Regular cardiac myocyte (primary cell): ENCODE measurements around the gene PAK4. TPM values are rescaled to one million over a fixed set of nuclear protein-coding genes. Genes with fewer than 3 reads are reported as not detected.

ENCODE experiments used
- total RNA-seq: library from RNA; depleted of rRNA; stranded (reverse); fragments of >200 nt; gene quantifications from 2 replicates; pipeline ENCODE4 v1.2.3, GENCODE V29; 2014

PAK4 gene
- 3.7 and 5.9 TPM in 2 replicates for total RNA-seq

DNA sequence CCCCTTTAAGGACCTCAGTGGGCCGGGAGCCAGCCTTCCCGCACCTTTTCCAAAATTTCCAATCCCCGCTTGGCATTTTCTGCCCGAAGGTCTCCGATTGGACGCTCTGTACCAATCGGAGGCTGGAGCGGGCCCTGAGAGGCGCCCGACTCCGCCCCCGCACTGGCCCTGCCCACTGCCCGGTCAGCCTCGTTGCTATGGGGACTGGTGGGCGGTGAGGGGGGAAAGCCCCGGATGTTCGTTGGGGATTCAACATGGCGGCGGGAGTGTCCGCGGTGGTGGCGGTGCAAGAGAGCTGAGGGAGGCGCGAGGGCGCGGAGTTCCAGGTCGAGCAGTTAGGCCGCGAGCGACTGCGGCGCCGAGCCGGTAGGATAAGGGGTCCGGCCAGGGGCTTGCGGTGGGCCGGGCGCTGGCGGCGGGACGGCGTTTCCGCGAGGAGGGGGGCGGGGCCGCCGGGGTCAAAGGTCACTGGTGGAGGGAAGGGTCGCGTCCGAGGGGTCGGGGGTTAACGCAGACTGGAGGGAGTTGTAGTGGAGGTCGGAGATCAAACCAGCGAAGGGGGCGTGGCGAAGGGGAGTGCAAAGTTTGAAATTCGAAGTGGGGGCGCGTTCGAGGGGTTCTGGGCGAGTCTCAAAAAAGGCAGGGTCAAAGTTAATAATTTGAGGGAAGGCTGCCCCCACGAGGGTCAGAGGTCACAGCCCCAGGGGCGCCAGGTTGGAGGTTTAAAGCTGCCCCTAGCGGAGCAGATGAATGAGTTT is at the start of gene PAK4:
Gene PAK4, plus strand, starts transcription at position 233 of the 758 bp plus-strand sequence. CDS start 43,768 bp downstream, outside the sequence.

DNA sequence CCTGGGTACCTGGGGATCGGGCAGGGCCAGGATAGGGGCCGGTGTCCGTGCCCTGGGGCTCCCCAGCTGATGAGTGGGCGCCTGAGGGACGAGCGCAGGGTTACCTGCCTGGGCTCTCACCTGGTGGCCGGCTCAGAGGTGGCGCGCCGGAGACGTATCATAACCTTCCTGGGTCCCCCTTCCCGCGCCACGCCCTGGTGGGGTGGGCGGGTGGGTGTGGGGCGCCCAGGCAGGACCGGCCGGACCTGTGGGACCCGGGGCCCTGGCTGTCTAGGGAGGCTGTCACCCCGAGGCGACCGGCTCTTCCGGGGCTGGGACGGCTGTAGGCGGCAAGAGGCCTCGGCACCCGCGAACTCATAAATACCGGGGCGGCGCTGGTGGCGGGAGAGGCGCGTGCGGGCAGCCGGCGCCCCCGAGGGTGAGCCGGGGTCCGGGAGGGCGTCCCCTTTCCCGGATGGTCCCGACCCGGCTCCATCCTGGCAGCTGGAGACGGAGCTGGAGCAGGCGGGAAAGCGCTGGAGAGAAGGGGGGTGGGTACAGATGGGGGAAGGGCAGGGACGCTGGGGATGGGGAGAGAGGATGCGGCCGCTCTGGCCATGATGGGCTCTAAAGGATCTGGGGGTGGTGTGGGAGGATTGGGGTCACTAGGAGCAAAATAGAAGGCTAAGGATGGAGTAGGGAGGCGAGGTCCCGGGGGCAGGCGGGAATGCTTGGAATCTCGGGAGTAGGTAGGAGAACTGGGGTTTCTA is 41.4 kb upstream of the PAK4 start, which contains the start of gene ACP7:
Gene ACP7, plus strand, starts transcription at position 386 of the 749 bp plus-strand sequence. CDS start 902 bp downstream, outside the sequence.

DNA sequence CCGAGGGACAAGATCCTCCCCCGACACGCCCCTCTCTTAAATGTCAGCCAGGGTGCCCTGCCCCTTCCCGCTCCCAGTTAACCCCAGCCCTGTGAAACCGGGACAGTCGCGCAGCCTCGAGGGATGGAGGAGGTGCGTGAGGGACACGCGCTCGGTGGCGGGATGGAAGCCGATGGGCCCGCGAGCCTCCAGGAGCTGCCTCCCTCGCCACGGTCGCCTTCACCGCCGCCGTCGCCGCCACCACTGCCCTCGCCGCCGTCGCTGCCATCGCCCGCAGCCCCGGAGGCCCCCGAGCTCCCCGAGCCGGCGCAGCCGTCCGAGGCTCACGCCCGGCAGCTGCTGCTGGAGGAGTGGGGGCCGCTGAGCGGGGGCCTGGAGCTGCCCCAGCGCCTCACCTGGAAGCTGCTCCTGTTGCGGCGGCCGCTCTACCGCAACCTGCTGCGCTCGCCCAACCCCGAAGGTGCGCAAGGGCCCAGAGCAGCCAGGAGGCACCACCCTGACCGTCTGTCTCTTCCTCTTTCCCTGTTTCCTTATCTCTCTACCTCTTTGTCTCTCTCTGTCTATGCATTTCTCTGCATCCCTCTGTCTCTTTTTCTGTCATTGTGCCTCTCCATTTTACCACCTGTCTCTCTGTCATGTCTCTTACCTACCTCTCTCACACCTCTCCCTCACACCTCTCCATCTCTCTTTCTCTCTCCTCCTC is 71.4 kb downstream of the PAK4 start, which contains the start of gene NCCRP1:
Gene NCCRP1, plus strand, starts transcription at position 105 of the 703 bp plus-strand sequence. Its CDS starts 19 bp downstream, at position 124.

DNA sequence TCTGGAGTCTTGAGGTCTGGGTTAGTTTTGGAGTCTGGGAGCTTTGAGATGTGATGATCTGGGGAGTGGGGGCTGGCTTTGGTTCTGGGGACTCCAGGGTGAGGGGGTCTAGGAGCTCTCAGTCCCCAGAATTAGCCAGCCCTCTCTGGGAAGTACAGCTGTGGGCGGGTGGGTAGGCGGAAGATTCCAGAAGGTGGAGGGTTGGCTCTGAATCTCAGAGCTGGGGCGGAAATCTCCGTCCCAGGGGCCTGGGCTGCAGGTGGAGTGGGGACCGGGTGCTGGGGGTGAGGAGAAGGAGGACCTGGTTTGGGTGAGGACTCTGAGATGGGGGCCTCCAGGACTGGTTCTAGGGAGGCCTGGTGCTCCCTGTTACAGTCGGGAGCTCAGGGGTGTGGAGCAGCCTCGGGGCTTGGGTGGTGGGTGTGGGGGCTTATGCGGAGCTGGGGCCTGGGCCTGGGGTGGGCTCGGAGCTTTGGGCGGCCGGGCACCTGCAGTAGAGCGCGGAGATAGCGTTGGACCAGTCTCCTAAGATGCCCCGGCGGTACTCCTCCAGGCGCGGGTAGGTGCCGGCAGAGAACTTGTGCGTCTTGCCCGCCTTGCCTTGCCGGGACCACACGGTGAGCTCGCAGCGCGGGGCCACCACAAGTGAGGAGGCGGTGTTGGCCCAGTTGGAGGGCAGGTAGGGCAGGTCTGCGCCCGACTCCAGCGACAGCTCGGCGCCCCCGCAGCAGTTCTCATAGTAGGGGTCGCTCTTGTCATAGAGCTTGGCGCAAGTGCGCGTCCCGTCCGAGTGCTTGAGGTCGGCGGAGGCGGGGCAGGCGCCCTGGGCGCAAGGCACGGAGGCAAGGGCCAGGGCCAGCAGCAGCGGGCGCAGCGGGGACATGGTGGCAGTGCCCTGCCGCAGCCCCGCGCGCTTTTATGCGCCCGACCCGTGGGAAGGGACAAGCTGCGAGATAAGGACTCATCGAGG is 78.1 kb downstream of the PAK4 start, which contains the start of gene SYCN:
Gene SYCN, minus strand, starts transcription at position 892 of the 970 bp plus-strand sequence. Its CDS starts 9 bp downstream, at position 883.

Other genes with a start within 250 kb of the PAK4 start
- 2.7 and 3.1 TPM in 2 replicates for gene RINL, start 247.5 kb upstream of the PAK4 start, total RNA-seq
- gene SIRT2, start 226.2 kb upstream of the PAK4 start, total RNA-seq = 45.8 and 54.4 TPM in 2 replicates
- 9.9 and 15.7 TPM in 2 replicates for gene NFKBIB, start 225.8 kb upstream of the PAK4 start, total RNA-seq
- 0.28 TPM in 1 of 2 replicates, not detected in the other for gene CCER2, start 213.6 kb upstream of the PAK4 start, total RNA-seq
- gene SARS2, start 195.0 kb upstream of the PAK4 start, total RNA-seq = 8.7 and 13.0 TPM in 2 replicates
- 20.9 and 47.7 TPM in 2 replicates for gene MRPS12, start 194.8 kb upstream of the PAK4 start, total RNA-seq
- gene FBXO17, start 150.0 kb upstream of the PAK4 start, total RNA-seq = 20.6 and 24.0 TPM in 2 replicates
- 1.7 and 3.4 TPM in 2 replicates for gene FBXO27, start 93.2 kb upstream of the PAK4 start, total RNA-seq
- 0.56 and 1.7 TPM in 2 replicates for gene ACP7, start 41.4 kb upstream of the PAK4 start, total RNA-seq
- not detected in 2 replicates for gene NCCRP1, start 71.2 kb downstream of the PAK4 start, total RNA-seq
- not detected in 2 replicates for gene SYCN, start 78.5 kb downstream of the PAK4 start, total RNA-seq
- gene IFNL3, start 119.2 kb downstream of the PAK4 start, total RNA-seq = not detected in 2 replicates
- gene IFNL4, start 123.1 kb downstream of the PAK4 start, total RNA-seq = not detected in 2 replicates
- gene IFNL2, start 142.6 kb downstream of the PAK4 start, total RNA-seq = not detected in 2 replicates
- gene IFNL1, start 170.6 kb downstream of the PAK4 start, total RNA-seq = not detected in 2 replicates
- 0.28 TPM in 1 of 2 replicates, not detected in the other for gene LRFN1, start 195.1 kb downstream of the PAK4 start, total RNA-seq
- gene GMFG, start 210.3 kb downstream of the PAK4 start, total RNA-seq = 1.2 TPM in 1 of 2 replicates, not detected in the other
- 27.6 and 32.2 TPM in 2 replicates for gene SAMD4B, start 216.6 kb downstream of the PAK4 start, total RNA-seq